HCT116 (cell line): ENCODE results near the gene PTPRJ. TPM values are rescaled to one million over a fixed set of nuclear protein-coding genes. Genes with fewer than 3 reads are reported as not detected.

Experiments
- ATAC-seq: fragments of 200-7000 bp; cut with Tn5 transposase; 2 replicates; pipeline ENCODE4 v1.9.1; 2020; ENCODE audit warnings: mild to moderate bottlenecking, moderate library complexity
- BruUV-seq: library from RNA; stranded (reverse); fragments of 400-500 nt; replicated peaks from 2 replicates; lab custom pipeline; 2021; lab: Mats Ljungman, UMichigan
- CTCF ChIA-PET: fragments of 300-600 bp; sonication (Branson Sonifier 250); formaldehyde crosslinking; loops from one replicate; lab custom pipeline; 2021; ENCODE audit warnings: antibody characterized with exemption; lab: Charles Lee
- POLR2A ChIA-PET: fragments of 300-600, 350-600 bp; sonication (Branson Sonifier 250); formaldehyde crosslinking; loops from one replicate; lab custom pipeline; 2021; ENCODE audit warnings: antibody characterized with exemption; lab: Charles Lee
- RAD21 ChIA-PET, 2 experiments: fragments of 300-600 bp; sonication (Branson Sonifier 250); formaldehyde crosslinking; loops; one replicate each; lab custom pipeline; 2023; ENCODE audit warnings: low total read pairs in 2 of 2; ENCODE audit not compliant: uncharacterized antibody in 2 of 2, unreplicated experiment in 2 of 2, low non-redundant PET in 1 of 2; lab: Charles Lee
- DNase-seq: peaks from one replicate; pipeline ENCODE4 v3.0.0-alpha.2; 2010; ENCODE audit warnings: low read depth, low spot score
- H2AFZ ChIP-seq: fragments of 200-600 bp; shearing (Covaris generic), sonication (generic); 2 replicates; pipeline ENCODE4 v1.6.1; 2017; ENCODE audit warnings: low read depth, mixed run types, mixed read lengths, antibody characterized with exemption, low read length; ENCODE audit not compliant: poor library complexity, severe bottlenecking
- H3K27ac ChIP-seq: 2 replicates; pipeline ENCODE4 v1.5.1; 2012; ENCODE audit warnings: low read depth, low read length
- H3K27me3 ChIP-seq: fragments of 200-600 bp; sonication (generic); 2 replicates; pipeline ENCODE4 v1.6.1; 2016; ENCODE audit warnings: mixed run types, low read length, mixed read lengths; ENCODE audit not compliant: insufficient read depth
- H3K36me3 ChIP-seq, 2 experiments: fragments of 200-500 bp in 1 of 2; fragments of 200-600 bp in 1 of 2; sonication (Bioruptor generic) in 1 of 2; sonication (generic) in 1 of 2; 2 replicates each; pipeline versions ENCODE4 v1.5.1 to v1.6.1; 2014 to 2016; ENCODE audit warnings: low read length in 2 of 2, inconsistent platforms in 1 of 2, mixed read lengths in 1 of 2, mixed run types in 1 of 2; ENCODE audit not compliant: insufficient read depth in 2 of 2, control insufficient read depth in 1 of 2
- H3K4me1 ChIP-seq, 2 experiments: fragments of 200-600 bp in 1 of 2; sonication (generic) in 1 of 2; 2 replicates each; pipeline versions ENCODE4 v1.5.1 to v1.6.1; 2012 to 2017; ENCODE audit warnings: low read length in 2 of 2, inconsistent platforms in 1 of 2, mild to moderate bottlenecking in 1 of 2, mixed read lengths in 1 of 2, mixed run types in 1 of 2, moderate library complexity in 1 of 2; ENCODE audit not compliant: insufficient read depth in 2 of 2, control insufficient read depth in 1 of 2
- H3K4me2 ChIP-seq: fragments of 200-600 bp; sonication (generic); 2 replicates; pipeline ENCODE4 v1.6.1; 2017; ENCODE audit warnings: mixed run types, low read length, mixed read lengths
- H3K4me3 ChIP-seq, 2 experiments: fragments of 200-600 bp in 1 of 2; sonication (generic) in 1 of 2; replicated peaks in 1 of 2; 2 replicates each; pipeline ENCODE4 v1.5.1; 2011 to 2016; ENCODE audit warnings: low read length in 2 of 2, control low read depth in 1 of 2, low read depth in 1 of 2, mild to moderate bottlenecking in 1 of 2, mixed read lengths in 1 of 2, mixed run types in 1 of 2
- H3K79me2 ChIP-seq: fragments of 200-600 bp; sonication (generic); 2 replicates; pipeline ENCODE4 v1.6.1; 2017; ENCODE audit warnings: mild to moderate bottlenecking, mixed run types, low read length, moderate library complexity, mixed read lengths; ENCODE audit not compliant: insufficient read depth
- H3K9ac ChIP-seq: fragments of 200-600 bp; sonication (generic); 2 replicates; pipeline ENCODE4 v1.6.1; 2016; ENCODE audit warnings: low read length, mixed read lengths
- H3K9me2 ChIP-seq: fragments of 200-600 bp; sonication (generic), shearing (Covaris generic); 2 replicates; pipeline ENCODE4 v1.6.1; 2017; ENCODE audit warnings: mixed run types, mild to moderate bottlenecking, moderate library complexity; ENCODE audit not compliant: insufficient read depth
- H3K9me3 ChIP-seq, 2 experiments: fragments of 200-500 bp in 1 of 2; fragments of 200-600 bp in 1 of 2; sonication (Bioruptor generic) in 1 of 2; sonication (generic) in 1 of 2; 2 replicates each; pipeline ENCODE4 v1.6.1; 2014 to 2017; ENCODE audit warnings: low read length in 2 of 2, mixed read lengths in 2 of 2, inconsistent platforms in 1 of 2, low read depth in 1 of 2, mild to moderate bottlenecking in 1 of 2, mixed run types in 1 of 2, moderate library complexity in 1 of 2; ENCODE audit not compliant: control insufficient read depth in 1 of 2, insufficient read depth in 1 of 2
- H4K20me1 ChIP-seq: fragments of 200-600 bp; sonication (generic), shearing (Covaris generic); 2 replicates; pipeline ENCODE4 v1.6.1; 2017; ENCODE audit warnings: mixed run types, mild to moderate bottlenecking, moderate library complexity; ENCODE audit not compliant: insufficient read depth
- CBX3 ChIP-seq: IDR thresholded peaks from 2 replicates; pipeline ENCODE4 v1.6.1; 2012; ENCODE audit warnings: low read depth
- FOSL1 ChIP-seq: IDR thresholded peaks from 2 replicates; pipeline ENCODE4 v1.6.1; 2012; ENCODE audit warnings: low read depth
- YY1 ChIP-seq: IDR thresholded peaks from 2 replicates; pipeline ENCODE4 v1.6.1; 2011; ENCODE audit warnings: low read length, low read depth, moderate library complexity, mild to moderate bottlenecking; ENCODE audit not compliant: insufficient replicate concordance; ENCODE audit errors: extremely low read depth
- ZBTB33 ChIP-seq: IDR thresholded peaks from 2 replicates; pipeline ENCODE4 v1.6.1; 2011; ENCODE audit warnings: mild to moderate bottlenecking, low read length, moderate library complexity; ENCODE audit not compliant: insufficient replicate concordance; ENCODE audit errors: extremely low read depth
- ZFX ChIP-seq: fragments of 450-650 bp; IDR thresholded peaks from 2 replicates; pipeline ENCODE4 v1.6.1; 2017
- intact Hi-C: fragments of 100-400 bp; cut with micrococcal nuclease; formaldehyde crosslinking; loops from 2 replicates; pipeline ENCODE4 v1.10.0; 2022
- total RNA-seq: library from RNA; stranded (reverse); gene quantifications from one replicate; pipeline ENCODE4 v1.2.1, GENCODE V29; 2021; ENCODE audit not compliant: unreplicated experiment
- TF ChIP-seq, protein P1 (sequence below), 3 experiments: fragments of 200-600 bp in 1 of 3; sonication (generic) in 1 of 3; IDR thresholded peaks in 2 of 3; conservative IDR thresholded peaks in 1 of 3; 2 replicates each; pipeline ENCODE4 v1.5.1; 2012 to 2017; ENCODE audit warnings: low read depth in 2 of 3, low read length in 2 of 3, antibody characterized with exemption in 1 of 3, borderline replicate concordance in 1 of 3, control low read depth in 1 of 3, mild to moderate bottlenecking in 1 of 3, mixed read lengths in 1 of 3, mixed run types in 1 of 3, moderate library complexity in 1 of 3; ENCODE audit not compliant: insufficient read depth in 1 of 3

The PTPRJ gene
- total RNA-seq, 1 experiment from 2014 or later: 19.1 TPM

DNA sequence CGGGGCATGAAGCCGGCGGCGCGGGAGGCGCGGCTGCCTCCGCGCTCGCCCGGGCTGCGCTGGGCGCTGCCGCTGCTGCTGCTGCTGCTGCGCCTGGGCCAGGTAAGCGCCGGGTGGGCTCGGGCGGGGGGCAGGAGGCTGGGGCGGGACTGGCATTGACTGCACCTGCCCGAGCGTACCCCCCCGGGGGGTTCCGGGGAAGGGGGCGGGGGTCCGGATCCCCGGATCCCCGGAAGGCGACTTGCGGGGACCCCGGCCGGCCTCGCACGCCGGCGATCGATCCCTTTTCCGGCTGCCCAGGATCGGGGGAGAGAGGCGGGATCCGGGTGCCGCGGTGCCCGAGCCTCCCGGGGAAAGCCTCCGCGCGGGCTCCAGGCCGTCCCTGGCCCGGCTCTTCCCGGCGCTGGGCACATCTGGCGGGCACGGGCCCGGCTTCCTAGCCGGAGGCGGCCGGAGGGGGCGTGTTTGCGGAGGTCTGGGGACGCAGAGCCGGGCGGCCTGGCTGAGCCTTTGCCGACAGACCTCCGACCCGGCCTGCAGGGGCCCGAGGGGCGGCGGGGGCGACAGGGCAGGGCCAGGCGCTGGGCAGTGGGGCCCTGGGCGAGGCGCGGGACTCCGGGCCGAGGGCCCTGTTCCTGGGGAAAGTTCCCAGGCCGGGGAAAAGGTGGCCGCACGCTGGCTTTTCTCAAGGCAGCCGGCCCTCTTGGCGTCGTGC lies 705 bp downstream of the PTPRJ start:
- H4K20me1 ChIP-seq: no peaks in the 10 kb centered on the region
- no peaks in the 10 kb centered on the region for H3K36me3 ChIP-seq
- H3K9me3 ChIP-seq: no peaks in the 10 kb centered on the region
- intact Hi-C loops: loop anchor here (5.0 kb wide), 1 partner anchor 34 kb away; no protein-coding TSS in a partner anchor
- BruUV-seq: no TSS peak
- RAD21 ChIA-PET: no interaction called here
- ATAC-seq (peak; percentile 66), DNase-seq (no peak)
- CTCF ChIA-PET: interaction anchor here (1.2 kb wide), 1 partner anchor 128 kb away, joined by 4 read pairs; no protein-coding TSS in a partner anchor
- H3K4me1 ChIP-seq: peaks cover 43 to 52% of the 10 kb centered on the region in 2 experiments
- H3K9ac ChIP-seq: peak overlapping the region; percentile 77
- no peaks in the 10 kb centered on the region for H3K9me2 ChIP-seq
- H3K4me3 ChIP-seq: peak overlapping the region; percentile 61 to 76
- H2AFZ ChIP-seq: no peak overlapping the region
- H3K27ac ChIP-seq: peak overlapping the region; percentile 74
- H3K79me2 ChIP-seq: peaks cover 40% of the 10 kb centered on the region
- no peaks in the 10 kb centered on the region for H3K27me3 ChIP-seq
- H3K4me2 ChIP-seq: peak overlapping the region; percentile 80
- POLR2A ChIA-PET: no interaction called here
- TF ChIP-seq FOSL1 (no peak), ZFX (peak; percentile 73), CBX3 (no peak), ZBTB33 (no peak), YY1 (no peak)
- TF ChIP-seq, protein P1, sequence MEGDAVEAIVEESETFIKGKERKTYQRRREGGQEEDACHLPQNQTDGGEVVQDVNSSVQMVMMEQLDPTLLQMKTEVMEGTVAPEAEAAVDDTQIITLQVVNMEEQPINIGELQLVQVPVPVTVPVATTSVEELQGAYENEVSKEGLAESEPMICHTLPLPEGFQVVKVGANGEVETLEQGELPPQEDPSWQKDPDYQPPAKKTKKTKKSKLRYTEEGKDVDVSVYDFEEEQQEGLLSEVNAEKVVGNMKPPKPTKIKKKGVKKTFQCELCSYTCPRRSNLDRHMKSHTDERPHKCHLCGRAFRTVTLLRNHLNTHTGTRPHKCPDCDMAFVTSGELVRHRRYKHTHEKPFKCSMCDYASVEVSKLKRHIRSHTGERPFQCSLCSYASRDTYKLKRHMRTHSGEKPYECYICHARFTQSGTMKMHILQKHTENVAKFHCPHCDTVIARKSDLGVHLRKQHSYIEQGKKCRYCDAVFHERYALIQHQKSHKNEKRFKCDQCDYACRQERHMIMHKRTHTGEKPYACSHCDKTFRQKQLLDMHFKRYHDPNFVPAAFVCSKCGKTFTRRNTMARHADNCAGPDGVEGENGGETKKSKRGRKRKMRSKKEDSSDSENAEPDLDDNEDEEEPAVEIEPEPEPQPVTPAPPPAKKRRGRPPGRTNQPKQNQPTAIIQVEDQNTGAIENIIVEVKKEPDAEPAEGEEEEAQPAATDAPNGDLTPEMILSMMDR (IDR thresholded peaks at IDR 0.05 in 2 of 3, conservative IDR thresholded peaks at IDR 0.05 in 1 of 3; ENCODE audit: borderline replicate concordance in 1 of 3, insufficient read depth in 1 of 3, low read depth in 2 of 3, low read length in 2 of 3): peak in 1 of 3 experiments; percentile 8; a peak in 1 of 6 replicates
